ENCODE data around the gene TMEM131L.

Gene TMEM131L

GRCh38 chr4:153522802-153523094 lies 56.6 kb downstream of the TMEM131L start:
- no peak for DNase-seq

GRCh38 chr4:153523164-153523796 lies 57.1 kb downstream of the TMEM131L start:
- DNase-seq, result no peak

GRCh38 chr4:153523941-153524386 lies 57.8 kb downstream of the TMEM131L start:
- no peak for DNase-seq

- DNase-seq, result no peak
Measured at GRCh38 chr4:153524682-153525081, 58.5 kb downstream of the TMEM131L start.

GRCh38 chr4:153527690-153528089 lies 61.5 kb downstream of the TMEM131L start:
- DNase-seq, result no peak

- DNase-seq, result no peak
Measured at GRCh38 chr4:153528705-153529485, 62.7 kb downstream of the TMEM131L start.

GRCh38 chr4:153529646-153530045 lies 63.5 kb downstream of the TMEM131L start:
- DNase-seq, result no peak

- no peak for DNase-seq
Measured at GRCh38 chr4:153530284-153530999, 64.3 kb downstream of the TMEM131L start.

- no peak for DNase-seq
Measured at GRCh38 chr4:153531000-153531358, 64.8 kb downstream of the TMEM131L start.

- no peak for DNase-seq
Measured at GRCh38 chr4:153531976-153532626, 65.9 kb downstream of the TMEM131L start.

GRCh38 chr4:153532636-153533035 lies 66.5 kb downstream of the TMEM131L start:
- DNase-seq, result no peak

GRCh38 chr4:153533387-153533786 lies 67.2 kb downstream of the TMEM131L start:
- DNase-seq, result no peak

GRCh38 chr4:153534792-153535629 lies 68.9 kb downstream of the TMEM131L start:
- DNase-seq, result no peak

GRCh38 chr4:153535772-153536513 lies 69.8 kb downstream of the TMEM131L start:
- no peak for DNase-seq

- no peak for DNase-seq
Measured at GRCh38 chr4:153537493-153537960, 71.4 kb downstream of the TMEM131L start.

- DNase-seq, result no peak
Measured at GRCh38 chr4:153538487-153539357, 72.6 kb downstream of the TMEM131L start.

- no peak for DNase-seq
Measured at GRCh38 chr4:153539422-153539821, 73.3 kb downstream of the TMEM131L start.

GRCh38 chr4:153541456-153542096 lies 75.4 kb downstream of the TMEM131L start:
- DNase-seq, result no peak

- DNase-seq, result no peak
Measured at GRCh38 chr4:153542131-153542530, 76.0 kb downstream of the TMEM131L start.

- no peak for DNase-seq
Measured at GRCh38 chr4:153542834-153543233, 76.7 kb downstream of the TMEM131L start.
